K562 (cell line): ENCODE data around the gene NMT1.

ENCODE experiments used
- MYBL2 ChIP-seq, 2 experiments: fragments of 450-650 bp in 1 of 2; sonication (generic) in 1 of 2; formaldehyde crosslinking in 1 of 2; IDR thresholded peaks; 2 replicates each; pipeline versions ENCODE4 v1.6.1 to v1.8.1; 2017 to 2022; ENCODE audit warnings: borderline replicate concordance in 1 of 2, inconsistent platforms in 1 of 2, low read depth in 1 of 2, mild to moderate bottlenecking in 1 of 2, missing genetic modification reagents in 1 of 2, moderate library complexity in 1 of 2
- NONO ChIP-seq, 2 experiments: fragments of 200-400 bp in 1 of 2; fragments of 450-650 bp in 1 of 2; formaldehyde crosslinking in 1 of 2; IDR thresholded peaks; 2 replicates each; pipeline ENCODE4 v1.6.1; 2017; ENCODE audit warnings: low read depth in 2 of 2, mild to moderate bottlenecking in 2 of 2, moderate library complexity in 2 of 2, low read length in 1 of 2
- NR2C1 ChIP-seq, 2 experiments: fragments of 450-650 bp; IDR thresholded peaks; 2 replicates each; pipeline ENCODE4 v1.6.1; 2017; ENCODE audit warnings: mild to moderate bottlenecking in 2 of 2, antibody characterized with exemption in 1 of 2, inconsistent platforms in 1 of 2, missing compliant biosample characterization in 1 of 2, missing genetic modification characterization in 1 of 2
- POLR2A ChIP-seq: fragments of 450-650 bp; conservative IDR thresholded peaks from 2 replicates; pipeline ENCODE4 v1.6.1; 2016
- TFAP4 ChIP-seq: sonication (generic); formaldehyde crosslinking; IDR thresholded peaks from 2 replicates; pipeline ENCODE4 v1.8.0; 2022; ENCODE audit warnings: missing genetic modification reagents, mild to moderate bottlenecking, moderate library complexity, borderline replicate concordance
- ZBTB12 ChIP-seq: fragments of 250-450 bp; sonication (Bioruptor Pico); IDR thresholded peaks from 2 replicates; pipeline ENCODE4 v1.4.0; 2020
- TF ChIP-seq, protein P1 (sequence below), 2 experiments: fragments of 450-650 bp; formaldehyde crosslinking in 1 of 2; IDR thresholded peaks; 2 replicates each; pipeline versions ENCODE4 v1.4.0 to v1.6.1; 2014 to 2020; ENCODE audit warnings: mild to moderate bottlenecking in 2 of 2, borderline replicate concordance in 1 of 2, low read depth in 1 of 2

- TF ChIP-seq MYBL2 (IDR thresholded peaks at IDR 0.05; ENCODE audit: low read depth) (no peak; the same call in 1 of the 2 replicates), MYBL2 (CRISPR knock-in tag; IDR thresholded peaks at IDR 0.05; ENCODE audit: borderline replicate concordance) (no peak), TFAP4 (CRISPR knock-in tag) (no peak; the same call in 1 of the 2 replicates), POLR2A (no peak), NONO (IDR thresholded peaks at IDR 0.05; ENCODE audit: low read depth in 2 of 2, low read length in 1 of 2) (peak in 1 of 2 experiments; percentile 98; a peak in 2 of 4 replicates), NR2C1 (IDR thresholded peaks at IDR 0.05) (peak; percentile 62; the same call in 1 of the 2 replicates), NR2C1 (tag; IDR thresholded peaks at IDR 0.05) (no peak), ZBTB12 (CRISPR knock-in tag) (no peak; the same call in 1 of the 2 replicates)
- TF ChIP-seq, protein P1, sequence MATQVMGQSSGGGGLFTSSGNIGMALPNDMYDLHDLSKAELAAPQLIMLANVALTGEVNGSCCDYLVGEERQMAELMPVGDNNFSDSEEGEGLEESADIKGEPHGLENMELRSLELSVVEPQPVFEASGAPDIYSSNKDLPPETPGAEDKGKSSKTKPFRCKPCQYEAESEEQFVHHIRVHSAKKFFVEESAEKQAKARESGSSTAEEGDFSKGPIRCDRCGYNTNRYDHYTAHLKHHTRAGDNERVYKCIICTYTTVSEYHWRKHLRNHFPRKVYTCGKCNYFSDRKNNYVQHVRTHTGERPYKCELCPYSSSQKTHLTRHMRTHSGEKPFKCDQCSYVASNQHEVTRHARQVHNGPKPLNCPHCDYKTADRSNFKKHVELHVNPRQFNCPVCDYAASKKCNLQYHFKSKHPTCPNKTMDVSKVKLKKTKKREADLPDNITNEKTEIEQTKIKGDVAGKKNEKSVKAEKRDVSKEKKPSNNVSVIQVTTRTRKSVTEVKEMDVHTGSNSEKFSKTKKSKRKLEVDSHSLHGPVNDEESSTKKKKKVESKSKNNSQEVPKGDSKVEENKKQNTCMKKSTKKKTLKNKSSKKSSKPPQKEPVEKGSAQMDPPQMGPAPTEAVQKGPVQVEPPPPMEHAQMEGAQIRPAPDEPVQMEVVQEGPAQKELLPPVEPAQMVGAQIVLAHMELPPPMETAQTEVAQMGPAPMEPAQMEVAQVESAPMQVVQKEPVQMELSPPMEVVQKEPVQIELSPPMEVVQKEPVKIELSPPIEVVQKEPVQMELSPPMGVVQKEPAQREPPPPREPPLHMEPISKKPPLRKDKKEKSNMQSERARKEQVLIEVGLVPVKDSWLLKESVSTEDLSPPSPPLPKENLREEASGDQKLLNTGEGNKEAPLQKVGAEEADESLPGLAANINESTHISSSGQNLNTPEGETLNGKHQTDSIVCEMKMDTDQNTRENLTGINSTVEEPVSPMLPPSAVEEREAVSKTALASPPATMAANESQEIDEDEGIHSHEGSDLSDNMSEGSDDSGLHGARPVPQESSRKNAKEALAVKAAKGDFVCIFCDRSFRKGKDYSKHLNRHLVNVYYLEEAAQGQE (IDR thresholded peaks at IDR 0.05; ENCODE audit: borderline replicate concordance): 0 out of 2 replicates have a peak, but pooled peaks have one; percentile 3
- TF ChIP-seq, protein P1 (CRISPR knock-in tag; IDR thresholded peaks at IDR 0.05; ENCODE audit: low read depth): no peak
Measured at GRCh38 chr17:45147581-45148182, 86.6 kb downstream of the NMT1 start.
